HG03175 (cell line): Measurements from ENCODE around the gene MBD4.
"Not testable (repeated sequence)": the region's sequence is repeated elsewhere in the genome, so short reads cannot be mapped to it uniquely, and the experiment has no call there.

Source experiments
- ATAC-seq: cut with Tn5 transposase; IDR thresholded peaks from one replicate; pipeline ENCODE4 v1.9.1; 2021; ENCODE audit warnings: mild to moderate bottlenecking, moderate library complexity; ENCODE audit not compliant: unreplicated experiment

Gene MBD4

GRCh38 chr3:129413238-129413637, 26.5 kb downstream of the MBD4 start:
- ATAC-seq: not testable (repeated sequence)

- no peak for ATAC-seq
Observed at GRCh38 chr3:129412542-129413198, 27.1 kb downstream of the MBD4 start.

GRCh38 chr3:129410971-129411370, 28.8 kb downstream of the MBD4 start:
- ATAC-seq: no peak

- ATAC-seq: no peak
Observed at GRCh38 chr3:129409541-129409940, 30.2 kb downstream of the MBD4 start.

DNA sequence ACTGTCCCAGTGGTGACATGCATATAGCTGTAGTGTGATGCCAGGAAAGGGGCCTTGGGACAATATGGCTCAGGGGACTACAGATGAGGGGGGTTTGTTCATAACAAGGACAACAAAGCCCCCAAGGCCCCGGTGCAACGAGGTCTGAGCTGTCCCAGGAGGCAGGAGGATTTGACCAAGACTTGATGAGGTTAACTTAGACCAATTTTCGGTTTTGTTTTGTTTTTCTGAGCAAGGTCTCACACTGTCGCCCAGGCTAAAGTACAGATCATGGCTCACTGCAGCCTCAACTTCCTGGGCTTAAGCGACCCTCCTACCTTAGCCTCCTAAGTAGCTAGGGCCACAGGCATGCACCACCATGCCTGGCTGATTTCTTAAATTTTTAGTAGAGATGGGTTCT, 35.1 kb downstream of the MBD4 start:
- ATAC-seq: no peak

DNA sequence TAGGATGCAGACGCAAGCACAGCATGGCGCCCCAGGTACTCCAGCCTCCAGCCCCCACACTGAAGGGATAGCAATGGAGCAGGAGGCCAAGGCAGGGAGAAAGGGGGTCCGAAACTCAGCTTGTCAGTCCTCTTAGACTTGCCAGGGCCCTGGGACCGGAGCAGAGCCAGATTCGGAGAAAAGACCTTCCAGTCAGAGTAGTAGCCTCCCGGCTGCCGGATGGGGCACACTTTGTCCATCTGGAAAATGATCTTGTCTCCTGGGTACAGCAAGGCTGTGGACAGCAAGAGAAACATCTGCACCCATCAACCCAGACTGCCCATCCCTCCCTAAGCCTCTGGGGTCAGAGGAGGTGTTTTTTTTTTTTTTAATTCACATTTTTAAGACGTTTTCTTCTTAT, 35.6 kb downstream of the MBD4 start:
- ATAC-seq: no peak

DNA sequence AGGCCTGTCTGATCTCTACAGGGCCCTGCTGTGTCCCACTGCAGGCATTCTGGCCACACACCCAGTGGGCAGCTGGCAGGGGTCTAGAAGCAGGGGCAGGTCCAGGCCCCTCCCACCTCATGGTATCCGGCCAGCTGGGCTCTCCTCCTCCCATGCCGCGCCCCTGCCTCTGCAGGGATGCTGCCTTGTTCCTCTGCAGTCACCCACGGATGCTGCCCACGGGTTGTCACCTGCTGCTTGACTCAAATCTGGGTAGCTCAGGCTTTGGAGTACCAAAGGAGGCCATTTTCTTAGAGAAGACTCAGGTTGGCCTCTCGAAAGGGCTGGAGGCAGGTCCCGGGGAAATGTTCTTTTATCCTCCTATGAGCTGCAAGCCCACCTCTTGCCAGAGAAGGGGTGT, 36.3 kb downstream of the MBD4 start:
- ATAC-seq: no peak

DNA sequence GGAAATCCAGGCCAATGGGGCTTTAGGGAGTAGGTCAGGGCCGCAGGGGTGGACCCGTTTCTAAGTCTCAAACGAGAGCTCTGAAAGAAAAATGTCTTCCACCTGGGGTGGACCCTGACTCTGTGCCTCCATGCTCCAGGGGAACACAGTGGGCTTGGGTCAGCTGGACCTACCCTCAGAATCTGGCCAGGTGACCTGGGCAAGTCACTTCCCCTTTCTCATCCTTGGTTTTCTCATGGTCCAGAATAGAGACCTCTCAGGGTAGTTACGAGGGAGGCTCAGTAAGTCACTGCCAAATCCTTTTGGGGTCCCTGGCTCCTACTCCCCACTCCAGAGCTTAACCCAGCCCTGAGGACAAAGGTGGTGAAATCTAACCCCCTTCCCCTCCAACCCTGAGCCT, 37.1 kb downstream of the MBD4 start:
- ATAC-seq: no peak

DNA sequence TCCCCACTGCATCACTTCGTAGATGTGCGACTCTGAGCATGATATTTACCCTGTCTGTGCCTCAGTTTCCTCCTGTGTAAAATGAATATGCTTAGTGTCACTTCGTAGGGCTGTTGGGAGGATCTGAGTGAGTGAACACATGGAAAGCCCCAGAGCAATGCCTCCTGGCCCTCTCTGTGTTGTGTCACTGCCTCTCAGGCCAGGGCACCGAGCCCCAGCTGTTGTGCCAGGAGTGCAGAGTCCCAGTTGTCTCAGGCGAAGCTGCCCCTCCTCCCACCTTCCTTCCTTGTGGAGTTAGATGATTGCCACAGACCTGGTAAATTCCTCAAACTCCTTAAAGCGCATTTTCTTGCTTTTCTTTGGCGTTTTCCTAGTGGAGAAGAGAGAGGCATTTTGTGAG, 37.5 kb downstream of the MBD4 start:
- ATAC-seq: no peak

GRCh38 chr3:129399895-129400357, 39.8 kb downstream of the MBD4 start:
- ATAC-seq: peak; percentile 22

- ATAC-seq: peak; percentile 81
Observed at GRCh38 chr3:129399145-129399894, 40.4 kb downstream of the MBD4 start.

- ATAC-seq: peak; percentile 29
Observed at GRCh38 chr3:129398803-129399144, 41.0 kb downstream of the MBD4 start.

- ATAC-seq: not testable (repeated sequence)
Observed at GRCh38 chr3:129393760-129394564, 45.8 kb downstream of the MBD4 start.

- no peak for ATAC-seq
Observed at GRCh38 chr3:129393271-129393670, 46.5 kb downstream of the MBD4 start.

DNA sequence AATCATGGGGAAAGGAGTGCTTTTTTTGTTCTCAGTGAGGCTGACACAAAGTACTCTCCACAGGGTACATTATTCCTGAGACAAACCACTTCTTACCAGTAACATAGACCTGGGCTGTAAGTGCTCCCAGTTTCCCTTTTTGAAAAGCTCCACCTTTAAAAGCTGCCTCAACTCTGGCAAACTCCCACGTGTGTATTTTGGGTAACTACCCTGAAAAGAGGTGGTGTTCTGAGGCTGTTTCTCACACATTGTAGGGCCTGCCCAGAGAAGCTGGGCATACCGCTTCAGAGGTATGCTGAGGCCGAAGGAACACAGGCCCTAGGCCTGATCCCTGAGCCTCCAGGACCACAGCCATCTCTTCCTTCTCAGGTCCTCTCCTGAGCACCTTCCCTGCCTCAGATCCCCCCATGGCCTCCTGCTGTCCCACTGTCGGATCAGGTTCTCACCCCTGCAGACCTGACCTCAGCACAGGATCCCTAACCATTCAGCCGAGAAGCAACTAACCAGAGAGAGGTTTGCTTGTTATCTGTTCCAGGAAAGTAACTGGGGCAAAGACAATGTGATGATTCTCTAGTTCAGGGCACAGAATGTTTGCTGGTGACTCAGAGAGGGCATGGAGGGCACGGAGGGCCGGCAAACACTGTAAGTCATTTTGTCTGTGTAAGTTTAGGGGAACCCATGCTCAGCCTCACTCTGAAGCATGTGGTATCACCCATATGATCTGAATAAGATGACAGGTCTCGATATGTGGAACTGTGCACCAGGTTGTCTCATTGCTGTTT, 47.5 kb downstream of the MBD4 start:
- not testable (repeated sequence) for ATAC-seq

DNA sequence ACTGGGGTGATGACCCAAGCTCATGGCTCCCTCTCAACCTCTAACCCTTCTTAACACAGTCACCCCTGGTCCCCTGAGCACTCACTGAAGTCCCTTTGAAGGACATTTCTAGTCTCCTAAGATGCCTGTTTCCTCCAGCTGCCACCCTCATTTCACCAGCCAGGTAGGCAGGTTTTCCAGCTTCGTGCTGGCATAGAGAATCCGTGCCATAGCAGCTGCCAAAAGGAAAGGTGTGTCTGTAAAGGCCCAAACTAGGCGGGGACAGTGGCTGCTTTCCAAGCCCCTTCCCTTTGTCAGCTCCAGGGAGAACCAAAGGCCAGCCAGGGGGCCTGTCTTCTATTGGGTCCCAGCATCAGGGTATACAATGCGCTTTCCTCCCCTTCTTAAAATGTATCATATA, 48.2 kb downstream of the MBD4 start:
- not testable (repeated sequence) for ATAC-seq

GRCh38 chr3:129389572-129389937, 50.2 kb downstream of the MBD4 start:
- ATAC-seq: no peak

DNA sequence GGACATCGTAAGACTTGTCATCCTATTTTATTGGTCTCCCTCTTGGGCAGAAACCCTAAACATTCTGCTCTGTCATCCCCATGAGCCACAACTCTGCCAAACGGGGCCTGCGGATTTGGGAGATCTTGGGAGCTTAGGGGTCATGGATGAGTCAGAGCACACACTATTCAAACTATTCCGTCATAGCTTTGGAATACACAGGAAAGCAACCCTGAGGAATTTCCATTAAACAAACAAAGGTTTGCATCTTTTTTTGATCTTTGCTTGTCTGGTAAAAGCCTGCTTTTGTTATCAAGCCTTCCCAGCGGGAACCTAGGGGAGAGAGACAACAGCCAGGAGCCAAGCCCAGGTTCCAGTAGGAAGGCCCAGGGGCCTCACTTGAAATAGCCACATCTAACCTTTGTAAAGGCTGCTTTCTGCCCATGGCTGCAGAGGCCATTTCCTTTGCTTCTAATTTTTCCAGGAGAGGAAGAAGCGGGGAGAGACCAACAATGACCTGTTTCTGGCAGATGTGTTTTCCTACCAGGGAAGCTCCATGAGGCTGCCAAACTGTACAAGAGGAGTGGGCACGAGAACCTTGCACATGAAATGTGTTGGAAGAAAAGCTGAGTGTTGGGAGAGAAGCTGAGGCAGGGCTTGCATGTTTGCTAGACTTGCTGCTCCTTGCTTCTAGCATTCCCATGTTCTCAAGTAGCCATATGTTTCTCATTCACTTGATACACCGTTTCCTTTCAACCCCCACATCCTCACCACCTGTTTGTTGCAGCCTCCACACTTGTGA, 50.8 kb downstream of the MBD4 start:
- not testable (repeated sequence) for ATAC-seq

DNA sequence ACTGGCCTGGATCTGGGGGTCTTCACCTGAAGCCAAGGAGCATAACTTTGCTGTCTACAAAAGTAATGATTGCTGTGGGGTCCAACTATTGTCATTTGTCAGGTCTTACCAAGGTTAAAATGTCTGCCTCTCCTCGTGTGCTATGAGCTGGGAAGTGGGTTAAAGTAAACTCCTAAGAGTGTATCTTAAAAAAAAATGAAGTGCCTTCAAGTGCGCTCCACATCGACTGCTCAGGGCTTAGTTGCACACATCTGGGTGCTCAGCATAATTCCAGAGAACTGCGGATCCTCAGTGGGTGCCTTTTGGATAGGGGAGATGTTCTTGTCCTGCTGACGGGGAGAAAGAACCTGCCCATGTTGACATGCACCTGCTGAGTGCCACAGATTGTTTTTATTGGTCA, 52.3 kb downstream of the MBD4 start:
- no peak for ATAC-seq

DNA sequence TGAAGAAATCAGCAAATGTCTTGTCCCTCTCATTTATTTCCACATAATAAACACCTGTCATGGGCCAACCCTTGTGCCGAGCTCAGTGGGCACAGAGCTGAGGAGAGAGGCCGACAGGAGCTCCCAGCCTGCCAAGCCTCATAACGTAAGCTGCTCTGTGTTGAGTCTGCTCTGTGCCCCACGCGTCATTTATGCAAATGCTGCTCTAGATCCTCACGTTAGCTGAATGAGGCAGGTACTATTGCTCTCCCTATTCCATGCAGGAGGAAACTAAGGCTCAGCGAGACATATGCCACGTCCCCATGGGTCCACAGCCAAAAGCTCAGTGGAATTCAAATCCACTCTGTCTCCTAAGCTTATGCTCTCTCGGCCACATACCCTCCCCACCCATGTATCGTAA, 52.8 kb downstream of the MBD4 start:
- no peak for ATAC-seq
